ENCODE results near the gene MSANTD1. TPM values are rescaled to one million over a fixed set of nuclear protein-coding genes. Genes with fewer than 3 reads are reported as not detected.

The MSANTD1 gene
- total RNA-seq, 1 donor from 2014 or later, result 1.9 TPM

- TF ChIP-seq CTCF (IDR thresholded peaks at IDR 0.05), result no peak
- no peaks in the 10 kb centered on the region for H3K9me3 ChIP-seq
- no peaks in the 10 kb centered on the region for H3K36me3 ChIP-seq
- H3K4me3 ChIP-seq, result no peak overlapping the region
- intact Hi-C loops (cut with DNase I), result no loop called here
- peaks cover 26% of the 10 kb centered on the region for H3K4me1 ChIP-seq
- DNase-seq (no peak), ATAC-seq (no peak)
- peaks cover 6% of the 10 kb centered on the region for H3K27me3 ChIP-seq (ENCODE audit: low read depth)
- no peak overlapping the region for H3K27ac ChIP-seq
Observed at GRCh38 chr4:3287271-3287971, 38.5 kb downstream of the MSANTD1 start.

GRCh38 chr4:3287972-3288570 is 39.1 kb downstream of the MSANTD1 start:
- peaks cover 6% of the 10 kb centered on the region for H3K27me3 ChIP-seq (ENCODE audit: low read depth)
- no peak overlapping the region for H3K4me3 ChIP-seq
- ATAC-seq (no peak), DNase-seq (no peak)
- H3K9me3 ChIP-seq, result no peaks in the 10 kb centered on the region
- intact Hi-C loops (cut with DNase I), result no loop called here
- H3K36me3 ChIP-seq, result no peaks in the 10 kb centered on the region
- no peak overlapping the region for H3K27ac ChIP-seq
- H3K4me1 ChIP-seq, result peaks cover 26% of the 10 kb centered on the region
- TF ChIP-seq CTCF (IDR thresholded peaks at IDR 0.05), result no peak

GRCh38 chr4:3288571-3289094 is 39.7 kb downstream of the MSANTD1 start:
- ATAC-seq (no peak), DNase-seq (no peak)
- intact Hi-C loops (cut with DNase I), result no loop called here
- H3K9me3 ChIP-seq, result no peaks in the 10 kb centered on the region
- no peak for TF ChIP-seq CTCF (IDR thresholded peaks at IDR 0.05)
- H3K36me3 ChIP-seq, result no peaks in the 10 kb centered on the region
- peaks cover 6% of the 10 kb centered on the region for H3K27me3 ChIP-seq (ENCODE audit: low read depth)
- H3K4me1 ChIP-seq, result peaks cover 26% of the 10 kb centered on the region
- no peak overlapping the region for H3K4me3 ChIP-seq
- no peak overlapping the region for H3K27ac ChIP-seq

- ATAC-seq (no peak), DNase-seq (no peak)
- Histone ChIP-seq H3K4me3 (no peak overlapping the region), H3K9me3 (no peaks in the 10 kb centered on the region), H3K27ac (no peak overlapping the region), H3K27me3 (ENCODE audit: low read depth) (peaks cover 6% of the 10 kb centered on the region), H3K4me1 (peaks cover 37% of the 10 kb centered on the region), H3K36me3 (no peaks in the 10 kb centered on the region)
- intact Hi-C loops (cut with DNase I), result no loop called here
- no peak for TF ChIP-seq CTCF (IDR thresholded peaks at IDR 0.05)
Observed at GRCh38 chr4:3290476-3290875, 41.5 kb downstream of the MSANTD1 start.

GRCh38 chr4:3290889-3291321 is 41.9 kb downstream of the MSANTD1 start:
- Histone ChIP-seq H3K4me3 (peak overlapping the region; percentile 82), H3K36me3 (no peaks in the 10 kb centered on the region), H3K27ac (no peak overlapping the region), H3K4me1 (peaks cover 36% of the 10 kb centered on the region), H3K9me3 (no peaks in the 10 kb centered on the region), H3K27me3 (ENCODE audit: low read depth) (peaks cover 6% of the 10 kb centered on the region)
- TF ChIP-seq CTCF (IDR thresholded peaks at IDR 0.05), result no peak
- intact Hi-C loops (cut with DNase I), result no loop called here
- ATAC-seq, result no peak
- no peak for DNase-seq
